Kidney epithelial cell (primary cell): ENCODE measurements around the gene ACCS. TPM values are rescaled to one million over a fixed set of nuclear protein-coding genes. Genes with fewer than 3 reads are reported as not detected.
A peak's percentile ranks its signal among the peaks of the same experiment; 100 is the strongest.

ENCODE experiments used
- DNase-seq: peaks from one replicate; pipeline ENCODE4 v3.0.0-alpha.2; 2010; ENCODE audit warnings: low read depth
- H3K27me3 ChIP-seq: 2 replicates; pipeline ENCODE4 v1.6.0; 2011; ENCODE audit warnings: low read length; ENCODE audit not compliant: control insufficient read depth, insufficient read depth
- H3K36me3 ChIP-seq: 2 replicates; pipeline ENCODE4 v1.5.1; 2011; ENCODE audit warnings: low read length; ENCODE audit not compliant: control insufficient read depth, insufficient read depth
- H3K4me3 ChIP-seq: 2 replicates; pipeline ENCODE4 v1.5.1; 2011; ENCODE audit warnings: low read depth, mild to moderate bottlenecking, control low read depth, low read length
- total RNA-seq: library from RNA; depleted of rRNA; stranded (reverse); fragments of >200 nt; gene quantifications from 2 replicates; pipeline ENCODE4 v1.2.3, GENCODE V29; 2015
- TF ChIP-seq, protein P1 (sequence below): IDR thresholded peaks from 2 replicates; pipeline ENCODE4 v1.5.1; 2011; ENCODE audit warnings: mild to moderate bottlenecking, moderate library complexity, low read length, control low read depth, inconsistent platforms; ENCODE audit not compliant: insufficient read depth, poor library complexity, severe bottlenecking

ACCS gene
- total RNA-seq, 1 donor from 2014 or later = 14.3 TPM

- TF ChIP-seq, protein P1, sequence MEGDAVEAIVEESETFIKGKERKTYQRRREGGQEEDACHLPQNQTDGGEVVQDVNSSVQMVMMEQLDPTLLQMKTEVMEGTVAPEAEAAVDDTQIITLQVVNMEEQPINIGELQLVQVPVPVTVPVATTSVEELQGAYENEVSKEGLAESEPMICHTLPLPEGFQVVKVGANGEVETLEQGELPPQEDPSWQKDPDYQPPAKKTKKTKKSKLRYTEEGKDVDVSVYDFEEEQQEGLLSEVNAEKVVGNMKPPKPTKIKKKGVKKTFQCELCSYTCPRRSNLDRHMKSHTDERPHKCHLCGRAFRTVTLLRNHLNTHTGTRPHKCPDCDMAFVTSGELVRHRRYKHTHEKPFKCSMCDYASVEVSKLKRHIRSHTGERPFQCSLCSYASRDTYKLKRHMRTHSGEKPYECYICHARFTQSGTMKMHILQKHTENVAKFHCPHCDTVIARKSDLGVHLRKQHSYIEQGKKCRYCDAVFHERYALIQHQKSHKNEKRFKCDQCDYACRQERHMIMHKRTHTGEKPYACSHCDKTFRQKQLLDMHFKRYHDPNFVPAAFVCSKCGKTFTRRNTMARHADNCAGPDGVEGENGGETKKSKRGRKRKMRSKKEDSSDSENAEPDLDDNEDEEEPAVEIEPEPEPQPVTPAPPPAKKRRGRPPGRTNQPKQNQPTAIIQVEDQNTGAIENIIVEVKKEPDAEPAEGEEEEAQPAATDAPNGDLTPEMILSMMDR = peak; percentile 90
- DNase-seq = peak; percentile 34
- Histone ChIP-seq H3K36me3 (no peaks in the 10 kb centered on the region), H3K27me3 (peaks cover 2% of the 10 kb centered on the region), H3K4me3 (peak within 1 kb of the TSS; percentile 71)
These were observed 29.7 kb downstream of the ACCS start, which contains the start of gene EXT2 for GRCh38 chr11:44095506-44096359. EXT2 (plus strand) TSS chr11:44095678; CDS start chr11:44107713, 12,035 bp downstream.

DNA sequence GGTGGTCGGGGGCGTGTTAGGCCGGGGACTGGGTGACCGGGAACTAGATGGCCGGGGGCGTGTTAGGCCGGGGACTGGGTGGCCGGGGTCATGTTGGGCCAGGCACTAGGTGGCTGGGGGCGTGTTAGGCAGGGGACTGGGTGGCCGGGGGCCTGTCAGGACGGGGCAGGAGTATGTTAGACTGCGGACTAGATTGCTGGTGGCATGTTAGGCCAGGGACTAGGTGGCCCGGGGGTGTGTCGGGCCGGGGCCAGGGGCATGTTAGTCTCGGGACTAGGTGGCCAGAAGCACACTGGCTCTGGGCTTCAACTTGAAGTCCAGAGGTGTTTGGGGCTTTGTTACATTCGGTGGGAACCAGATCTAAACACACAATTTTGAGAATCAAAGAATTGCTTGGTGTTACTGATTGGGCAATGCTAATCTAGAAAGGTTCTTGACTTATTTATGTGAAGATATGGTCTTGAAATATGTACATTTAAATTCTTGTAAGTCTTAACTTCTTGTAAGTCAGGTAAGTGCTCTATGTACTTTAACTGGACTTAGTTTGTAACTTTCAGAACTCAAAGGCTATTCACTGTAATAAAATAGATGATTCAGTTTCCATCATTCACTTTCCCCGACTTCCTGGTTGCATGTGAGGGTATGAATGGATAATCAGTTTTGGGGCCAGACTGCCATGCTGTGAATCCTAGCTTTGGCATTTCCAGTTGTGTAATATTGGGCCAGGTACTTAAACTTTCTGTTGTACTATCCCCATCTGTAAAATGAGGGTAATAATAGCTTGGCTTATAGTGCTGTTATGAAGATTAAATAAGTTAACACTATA lies 30.5 kb downstream of the ACCS start:
- TF ChIP-seq, protein P1 = no peak
- H3K27me3 ChIP-seq = peaks cover 2% of the 10 kb centered on the region
- no peak for DNase-seq
- H3K36me3 ChIP-seq = no peaks in the 10 kb centered on the region
- peak overlapping the region; percentile 71 for H3K4me3 ChIP-seq

GRCh38 chr11:44097821-44098220 lies 31.8 kb downstream of the ACCS start:
- no peak overlapping the region for H3K4me3 ChIP-seq
- TF ChIP-seq, protein P1 = no peak
- no peak for DNase-seq
- peaks cover 1% of the 10 kb centered on the region for H3K27me3 ChIP-seq
- H3K36me3 ChIP-seq = no peaks in the 10 kb centered on the region

GRCh38 chr11:44101098-44101497 lies 35.0 kb downstream of the ACCS start:
- no peak for DNase-seq
- no peak overlapping the region for H3K4me3 ChIP-seq
- H3K36me3 ChIP-seq = no peaks in the 10 kb centered on the region
- no peaks in the 10 kb centered on the region for H3K27me3 ChIP-seq
- TF ChIP-seq, protein P1 = no peak

GRCh38 chr11:44104481-44105294 lies 38.6 kb downstream of the ACCS start:
- no peak overlapping the region for H3K4me3 ChIP-seq
- TF ChIP-seq, protein P1 = peak; percentile 2
- H3K36me3 ChIP-seq = no peaks in the 10 kb centered on the region
- H3K27me3 ChIP-seq = no peaks in the 10 kb centered on the region
- no peak for DNase-seq
